CD4-positive, alpha-beta T cell treated with Interleukin-15 for 4 hours (primary cell): ENCODE results near the gene AKAP13.
A peak's percentile ranks its signal among the peaks of the same experiment; 100 is the strongest.

Experiments used
- DNase-seq: peaks from one replicate; pipeline ENCODE4 v3.0.0-alpha.2; 2020; ENCODE audit warnings: low spot score

AKAP13 gene

DNA sequence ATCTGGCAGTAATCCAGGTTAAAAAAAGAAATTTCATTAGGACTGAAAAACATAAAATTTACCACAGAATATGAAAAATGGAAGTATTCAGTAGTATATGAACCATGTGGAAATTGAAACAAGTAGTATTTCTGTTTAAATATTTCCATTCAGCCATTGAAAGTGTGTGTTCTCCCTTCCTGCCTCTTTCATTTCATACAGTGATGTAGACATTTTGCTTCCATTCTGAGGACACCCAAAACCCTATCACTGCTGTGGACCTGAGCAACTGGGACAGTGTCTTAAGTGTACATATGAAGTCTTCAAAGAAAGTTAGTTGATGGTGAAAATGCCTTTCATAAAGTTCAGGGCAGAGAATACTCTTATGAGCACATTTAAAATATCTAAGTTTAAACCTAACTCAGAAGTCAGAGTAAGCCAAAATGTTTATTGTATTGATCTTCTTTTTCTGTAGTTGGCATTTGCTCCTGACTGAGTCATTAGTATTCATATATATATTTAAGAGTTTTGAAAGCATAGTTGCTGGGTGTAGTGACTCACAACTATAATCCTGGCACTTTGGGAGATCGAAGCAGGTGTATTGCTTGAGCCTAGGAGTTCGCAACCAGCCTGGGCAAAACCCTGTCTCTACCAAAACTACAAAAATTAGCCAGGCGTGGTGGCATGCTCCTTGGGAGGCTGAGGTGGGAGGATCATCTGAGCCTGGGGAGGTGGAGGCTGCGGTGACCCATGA, 215.6 kb downstream of the AKAP13 start:
- no peak for DNase-seq

DNA sequence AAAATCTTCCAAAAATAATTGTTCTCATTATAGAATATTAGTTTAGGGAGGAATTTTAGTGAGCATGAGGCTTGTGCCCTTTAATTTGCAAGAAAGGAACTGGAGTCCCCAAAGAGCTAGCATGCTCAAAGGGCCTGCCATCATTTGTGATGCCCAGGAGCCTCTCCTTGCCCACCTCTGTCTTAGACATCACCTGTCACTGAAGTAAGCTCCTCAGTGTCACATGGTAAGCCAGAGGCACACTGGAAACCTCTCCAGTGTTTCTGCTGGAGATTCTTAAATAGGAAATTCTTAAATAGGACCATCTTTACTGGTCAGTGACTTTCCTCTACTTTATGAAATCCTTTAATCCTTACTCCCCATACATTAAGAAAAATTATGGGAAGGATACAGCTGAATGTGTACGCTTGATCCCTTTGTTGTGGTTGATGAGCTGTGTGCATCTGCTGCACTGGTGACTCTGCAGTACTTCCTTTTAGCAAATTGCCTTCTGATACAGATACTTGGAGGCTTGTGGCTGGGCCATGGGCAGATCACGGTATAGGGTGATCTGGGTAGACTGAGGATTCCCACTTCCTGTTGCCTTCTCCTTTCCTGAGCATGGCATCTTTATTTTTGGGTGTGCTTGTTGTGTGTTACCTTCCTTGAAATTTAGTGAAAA, 216.9 kb downstream of the AKAP13 start:
- peak; percentile 38 for DNase-seq

DNA sequence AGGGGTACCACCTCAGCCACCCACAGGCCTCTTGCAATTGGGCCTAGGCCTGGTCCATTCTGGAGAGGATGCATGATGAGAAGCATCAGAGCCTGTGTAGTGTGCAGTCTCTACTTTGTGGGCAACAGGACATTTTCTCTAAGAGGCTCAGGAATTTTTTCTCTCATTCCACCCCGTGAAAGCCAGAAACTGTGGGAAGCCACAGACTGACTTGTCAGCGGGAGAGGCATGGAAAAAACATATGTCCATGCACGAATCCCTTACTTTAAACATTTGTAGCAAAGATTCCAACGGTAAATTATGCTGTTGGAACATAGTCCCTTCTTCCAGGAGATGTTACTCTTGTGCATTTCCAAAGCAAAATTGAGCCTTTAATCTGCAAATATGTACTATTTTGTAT, 217.8 kb downstream of the AKAP13 start:
- no peak for DNase-seq

DNA sequence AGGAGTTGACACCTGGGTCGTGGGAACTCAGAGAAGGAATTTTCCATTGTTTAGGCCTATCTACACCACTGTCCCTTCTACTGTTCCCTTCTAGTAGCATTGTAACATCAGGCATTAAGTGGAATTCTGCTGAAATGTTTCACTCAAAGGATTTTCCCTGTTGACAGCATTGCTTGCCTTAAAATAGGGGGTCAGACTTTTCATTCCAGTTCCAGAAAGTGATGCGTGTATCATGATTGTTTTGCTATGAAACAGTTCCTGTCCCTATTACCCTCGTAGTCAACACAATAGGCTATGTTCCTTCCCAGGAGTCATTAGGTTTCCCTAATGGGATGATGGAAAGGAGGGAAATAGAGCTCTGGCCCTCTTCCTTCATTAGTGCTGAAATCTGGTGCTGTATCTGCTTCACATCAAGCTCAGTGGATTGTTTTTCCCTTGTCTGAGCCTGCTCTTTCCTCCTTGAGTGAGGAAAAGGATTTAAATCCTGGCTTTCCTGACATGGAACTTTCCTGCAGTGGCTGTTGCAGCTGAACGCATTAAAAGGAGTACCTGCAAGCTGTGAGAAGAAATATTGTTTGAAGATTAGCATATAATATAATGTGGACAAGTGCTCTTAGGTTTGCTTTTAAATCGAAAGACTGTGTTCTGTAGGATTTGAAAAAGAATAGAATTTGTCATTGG, 218.5 kb downstream of the AKAP13 start:
- DNase-seq = no peak

DNA sequence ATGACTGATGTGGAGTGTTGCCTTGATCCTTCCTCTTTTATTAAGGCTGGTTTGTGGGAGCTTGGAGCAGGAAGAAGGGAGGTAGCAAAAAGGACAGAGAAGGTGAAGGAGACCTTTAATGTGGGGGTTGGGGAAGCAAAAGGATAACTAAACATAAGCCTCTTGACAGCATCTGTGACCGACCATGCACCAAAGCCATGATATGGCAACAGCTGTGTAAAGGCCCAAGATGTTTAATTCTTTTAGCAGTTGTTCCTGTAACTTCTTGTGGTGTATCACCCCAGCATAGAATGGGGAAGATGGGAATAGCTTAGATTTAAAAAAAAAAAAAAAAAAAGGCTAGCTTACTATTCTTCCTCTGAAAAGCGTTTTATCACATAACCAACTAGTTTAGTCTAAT, 219.6 kb downstream of the AKAP13 start:
- DNase-seq = no peak

DNA sequence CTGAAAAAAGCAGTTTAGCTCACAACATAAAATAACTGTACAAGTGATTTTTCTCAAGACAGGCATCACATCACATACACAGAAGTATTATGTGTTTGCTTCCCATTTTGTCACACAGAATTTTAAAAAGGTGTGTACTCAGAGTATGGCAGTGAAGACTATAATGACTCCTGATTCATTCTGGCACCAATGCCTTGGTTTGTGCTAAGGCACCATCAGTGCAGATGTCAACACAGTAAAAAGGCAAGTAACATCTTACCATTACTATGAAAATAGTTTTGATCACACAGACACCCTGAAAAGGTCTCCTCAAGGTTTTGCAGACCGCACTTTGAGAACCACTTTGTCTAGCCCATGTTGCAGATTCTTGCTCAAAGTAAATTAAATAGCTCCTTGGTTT, 222.8 kb downstream of the AKAP13 start:
- no peak for DNase-seq

DNA sequence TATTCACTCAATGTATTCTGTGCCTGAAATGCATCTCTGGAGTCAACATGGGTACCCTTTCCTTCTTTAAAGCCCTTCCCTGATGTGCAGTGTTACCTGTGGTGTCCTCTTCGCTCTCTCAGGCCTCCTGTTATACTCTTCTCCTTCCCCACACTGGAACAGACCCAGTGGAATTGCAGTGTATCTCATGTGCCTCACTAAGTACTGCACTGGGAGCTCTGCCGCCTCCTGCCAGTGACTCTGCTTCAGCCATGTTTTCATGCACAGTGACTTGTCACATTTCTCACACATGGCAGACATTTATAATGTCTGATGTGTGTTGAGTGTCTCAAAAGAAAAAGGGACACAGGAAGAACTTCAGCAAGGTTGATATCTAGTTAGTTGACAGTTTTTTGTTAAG, 223.3 kb downstream of the AKAP13 start:
- DNase-seq = no peak

DNA sequence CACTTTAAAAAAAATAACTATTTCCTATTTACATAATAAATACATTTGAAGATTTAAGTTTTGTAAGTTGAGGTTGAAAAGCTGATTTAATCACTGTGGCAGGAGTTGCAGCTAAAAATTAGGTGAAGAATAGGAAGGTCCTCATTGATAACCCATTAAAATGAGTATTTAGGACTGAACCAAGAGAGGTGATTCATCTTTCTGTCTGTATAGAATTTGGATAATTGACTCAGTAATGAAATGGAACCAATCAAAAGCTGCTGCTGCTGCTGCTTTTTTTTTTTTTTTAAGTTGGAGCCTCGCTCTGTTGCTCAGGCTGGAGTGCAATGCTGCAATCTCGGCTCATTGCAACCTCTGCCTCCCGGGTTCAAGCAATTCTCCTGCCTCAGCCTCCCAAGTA, 223.8 kb downstream of the AKAP13 start:
- no peak for DNase-seq

DNA sequence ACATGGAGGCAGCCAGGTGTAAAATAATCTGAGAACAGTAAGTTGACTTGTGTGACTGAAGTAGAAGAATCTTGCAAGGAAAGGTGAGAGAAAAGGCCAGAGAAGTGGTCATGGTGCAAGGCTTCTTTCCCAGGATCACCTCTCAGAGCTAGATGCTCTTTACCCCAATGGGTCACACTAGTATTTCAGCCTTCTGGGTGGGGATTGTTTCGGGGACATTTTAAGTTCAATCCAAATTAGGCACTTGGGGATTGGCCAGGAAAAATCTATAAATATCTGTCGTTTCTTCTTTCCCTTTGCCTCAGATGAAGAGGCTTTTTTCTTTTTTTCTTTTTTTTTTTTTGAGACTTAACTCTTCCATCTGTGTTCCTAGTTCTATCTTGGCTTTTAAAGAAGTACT, 226.3 kb downstream of the AKAP13 start:
- no peak for DNase-seq

DNA sequence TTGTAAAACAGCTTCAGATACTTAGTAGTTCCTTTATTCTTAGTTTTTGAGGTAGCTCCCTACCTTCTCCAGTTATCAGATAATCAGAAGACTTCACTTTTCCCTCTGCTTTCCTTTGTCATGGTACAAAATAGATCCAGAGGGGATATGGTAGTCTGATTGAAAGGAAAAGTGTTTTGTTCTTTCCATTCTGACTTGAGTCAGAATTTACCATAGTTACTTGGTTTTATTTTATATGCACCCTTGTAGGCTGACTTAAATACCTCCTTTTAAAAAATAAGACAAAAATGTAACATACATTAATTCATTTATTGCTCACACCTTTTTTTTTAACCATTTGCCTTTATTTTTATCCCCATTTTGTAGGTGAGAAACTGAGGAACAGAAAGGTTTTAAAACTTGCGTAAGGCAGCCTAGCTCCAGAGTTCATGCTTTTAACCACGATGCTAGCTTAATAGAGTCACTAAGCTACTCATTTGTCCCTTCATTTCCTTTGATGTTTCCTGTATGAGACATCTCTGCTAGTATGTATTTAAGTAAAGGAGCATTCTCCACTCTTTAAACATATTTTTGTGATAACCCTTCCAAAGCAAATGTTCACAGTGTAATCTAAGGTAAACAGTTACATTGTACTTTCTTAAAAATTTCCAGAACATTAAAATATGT, 226.9 kb downstream of the AKAP13 start:
- no peak for DNase-seq

DNA sequence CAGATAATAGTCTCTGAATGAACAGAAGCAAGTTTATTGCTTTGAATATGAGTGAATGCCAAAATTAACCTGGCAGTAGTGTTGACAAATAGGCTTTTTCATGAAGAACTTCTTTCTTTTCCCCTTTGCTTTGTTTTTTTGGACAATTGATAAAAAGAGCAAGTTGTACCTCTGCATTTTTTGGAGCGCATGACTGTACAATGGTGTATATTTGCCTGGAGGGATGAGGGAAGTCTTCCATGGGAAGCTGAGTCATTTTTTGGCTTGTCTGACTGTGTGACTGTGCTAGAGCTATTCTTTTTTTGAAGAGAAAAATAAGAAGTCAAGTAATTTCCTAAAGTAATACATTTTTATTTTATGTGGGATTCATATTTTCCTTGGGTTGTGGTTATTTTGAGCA, 227.4 kb downstream of the AKAP13 start:
- no peak for DNase-seq

DNA sequence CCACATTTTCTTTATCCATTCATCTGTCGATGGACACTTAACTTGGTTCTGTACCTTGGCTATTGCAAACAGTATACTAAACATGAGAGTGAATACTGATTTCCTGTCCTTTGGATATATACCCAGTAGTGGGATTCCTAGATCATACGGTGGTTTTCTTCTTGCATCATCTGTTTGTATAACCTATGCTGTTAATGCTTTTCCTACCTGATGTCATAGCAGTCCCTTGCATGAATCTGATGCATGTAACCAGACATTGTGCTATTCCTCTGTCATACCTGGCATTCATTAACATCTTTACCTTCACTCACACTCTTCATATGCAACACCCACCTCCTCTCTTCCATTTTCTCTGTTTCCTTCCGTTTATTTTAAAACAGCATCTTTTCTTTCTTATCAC, 229.1 kb downstream of the AKAP13 start:
- DNase-seq = no peak

DNA sequence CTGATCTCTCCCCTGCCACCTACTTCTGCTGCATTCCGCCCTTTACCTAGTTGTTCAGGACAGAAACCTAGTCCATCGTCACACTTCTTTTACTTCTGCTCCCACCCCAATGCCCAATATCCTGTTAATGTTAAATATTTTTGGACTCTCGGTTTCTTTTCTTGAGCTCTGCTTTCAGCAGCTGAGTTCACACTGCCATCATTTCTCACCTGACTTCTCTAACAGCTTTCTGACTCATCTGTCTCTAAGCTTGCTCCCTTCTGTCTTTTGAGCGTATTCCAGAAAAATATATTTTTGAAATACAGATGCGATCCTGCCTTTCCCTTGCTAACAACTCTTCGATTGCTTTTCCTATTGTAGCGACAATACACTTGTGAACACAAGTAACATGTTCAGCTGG, 231.0 kb downstream of the AKAP13 start:
- DNase-seq = no peak

DNA sequence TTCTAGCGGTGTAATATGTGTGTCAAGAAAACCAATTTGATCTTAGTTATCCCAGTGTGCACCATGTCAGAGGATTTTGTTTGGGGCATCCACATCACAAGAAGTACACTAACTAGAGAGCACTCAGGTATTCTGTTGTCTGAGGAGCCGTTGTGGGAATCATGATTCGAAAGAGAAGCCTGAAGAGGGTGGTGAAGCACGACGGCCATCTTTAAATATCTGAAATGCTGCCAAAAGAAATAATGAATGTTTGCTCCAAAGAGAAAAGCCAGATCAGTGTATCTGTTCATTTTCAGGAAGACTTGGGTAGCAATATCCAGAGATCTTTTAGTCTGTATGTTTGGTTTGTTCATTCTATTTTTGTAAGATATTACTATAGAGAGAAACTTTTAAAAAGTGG, 233.7 kb downstream of the AKAP13 start:
- no peak for DNase-seq

DNA sequence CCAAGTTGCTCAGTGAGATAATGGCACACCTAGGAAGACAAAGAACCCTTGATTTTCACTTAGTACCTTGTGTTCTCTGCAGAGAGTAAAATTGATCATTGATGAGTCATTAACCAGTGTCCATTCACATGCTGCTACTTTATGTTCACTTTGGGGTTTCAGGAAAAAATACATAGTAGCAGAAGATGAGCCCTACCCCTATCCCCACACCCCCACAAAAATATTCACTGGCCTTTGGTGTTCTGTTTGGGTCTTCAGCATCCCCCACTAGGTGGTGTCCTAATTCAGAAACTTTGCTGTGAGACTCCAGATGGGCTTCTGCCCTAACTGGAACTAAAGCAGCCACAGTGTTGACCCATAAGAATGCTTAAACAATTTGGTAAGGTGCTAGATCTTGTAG, 235.5 kb downstream of the AKAP13 start:
- DNase-seq = peak; percentile 55

DNA sequence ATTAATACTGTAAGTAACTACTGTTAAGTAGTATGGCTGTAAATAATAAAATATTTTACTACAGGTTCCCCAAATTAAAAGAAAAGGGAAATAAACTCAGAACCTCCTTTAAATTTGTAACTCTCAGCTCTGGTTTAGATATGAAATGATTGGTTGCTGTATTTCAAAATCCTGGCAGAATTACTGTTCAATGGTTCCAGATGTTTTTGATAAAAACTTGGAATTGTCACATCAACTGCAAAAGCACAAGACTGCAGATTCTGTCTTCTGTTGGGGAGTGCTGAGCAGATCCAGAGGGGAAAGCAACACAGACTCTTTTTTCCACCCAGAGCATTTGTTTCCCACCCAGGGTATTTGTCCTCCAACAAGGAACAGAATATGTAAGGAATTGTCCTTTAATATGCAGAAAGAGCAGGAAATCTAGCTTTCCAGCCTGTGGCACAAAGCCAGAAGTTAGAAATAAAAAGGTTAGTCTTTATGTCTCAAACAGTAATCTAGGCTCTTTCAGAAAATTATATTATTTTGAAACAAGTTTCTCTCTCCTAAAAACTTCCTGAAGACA, 236.2 kb downstream of the AKAP13 start:
- no peak for DNase-seq

DNA sequence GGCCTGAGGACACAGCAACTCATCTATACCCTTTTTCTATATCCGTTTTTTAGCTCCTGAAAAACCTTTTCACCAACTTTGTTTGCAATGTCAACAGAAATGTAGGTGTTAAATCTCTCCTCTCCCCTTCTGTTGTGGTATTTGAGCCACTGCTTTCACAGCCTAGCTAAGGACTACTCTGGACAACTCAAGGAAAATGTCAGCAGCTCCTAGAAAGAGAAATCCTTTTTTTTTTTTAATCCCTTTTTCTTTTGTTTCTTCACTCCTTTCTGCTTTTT, 237.8 kb downstream of the AKAP13 start:
- DNase-seq = no peak

DNA sequence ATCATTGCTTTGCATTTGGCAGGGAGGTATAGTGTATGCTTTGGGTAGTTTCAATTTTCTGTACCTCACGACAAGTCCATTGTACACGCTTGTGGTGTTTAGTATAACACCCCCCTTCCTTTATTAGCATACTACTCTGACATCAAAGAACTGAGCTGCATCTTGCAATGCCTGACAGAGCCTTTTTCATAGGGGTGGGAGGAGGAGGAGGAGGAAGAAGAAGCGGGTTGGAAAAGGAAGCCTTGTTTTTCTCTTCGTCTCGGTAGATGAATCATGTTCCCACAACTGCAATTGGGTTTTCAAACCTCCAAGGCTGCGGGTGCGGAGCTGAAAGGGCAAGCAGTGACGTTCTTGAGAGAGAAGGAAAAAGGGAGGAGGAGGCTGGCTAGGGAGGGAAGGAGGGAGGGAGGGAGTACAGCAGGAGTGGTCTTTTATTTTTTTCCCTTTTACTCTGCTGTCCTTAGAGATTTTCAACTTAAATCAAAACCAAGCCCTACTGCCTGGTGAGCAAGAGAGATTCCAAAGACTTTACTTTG, 238.6 kb downstream of the AKAP13 start:
- DNase-seq = peak; percentile 82

DNA sequence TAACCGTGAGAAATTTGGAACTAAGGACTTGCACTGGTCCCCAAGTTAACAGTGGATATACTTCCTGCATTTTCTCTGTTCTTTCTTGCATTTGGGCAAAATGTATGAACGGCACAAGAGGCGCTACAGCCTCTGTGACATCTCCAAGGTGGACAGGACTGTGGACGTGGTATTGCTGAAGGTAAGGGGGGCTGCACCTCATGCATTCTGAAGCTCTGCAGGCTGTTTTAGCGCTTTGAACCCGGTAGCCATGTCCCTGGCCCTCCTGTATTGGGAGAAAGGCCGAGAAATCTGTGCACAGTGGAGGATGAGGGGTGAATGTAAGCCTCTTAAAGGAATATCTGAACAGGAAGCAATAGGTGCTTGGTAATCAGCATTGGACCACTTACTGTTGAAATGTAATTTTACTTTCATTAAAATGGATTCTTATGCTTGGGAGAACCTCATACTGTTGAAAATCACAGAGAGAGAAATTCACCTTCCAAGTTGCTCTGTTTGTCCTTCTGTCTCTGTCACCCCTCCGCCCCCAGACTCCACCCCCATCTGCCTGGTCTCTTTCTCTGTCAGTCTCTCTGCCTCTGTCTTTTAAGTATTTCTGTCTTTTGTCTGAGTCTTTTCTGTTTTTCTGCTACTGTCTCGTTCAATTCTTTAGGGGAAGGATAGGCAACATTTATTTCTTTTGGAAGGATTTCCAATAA, 239.7 kb downstream of the AKAP13 start:
- no peak for DNase-seq

DNA sequence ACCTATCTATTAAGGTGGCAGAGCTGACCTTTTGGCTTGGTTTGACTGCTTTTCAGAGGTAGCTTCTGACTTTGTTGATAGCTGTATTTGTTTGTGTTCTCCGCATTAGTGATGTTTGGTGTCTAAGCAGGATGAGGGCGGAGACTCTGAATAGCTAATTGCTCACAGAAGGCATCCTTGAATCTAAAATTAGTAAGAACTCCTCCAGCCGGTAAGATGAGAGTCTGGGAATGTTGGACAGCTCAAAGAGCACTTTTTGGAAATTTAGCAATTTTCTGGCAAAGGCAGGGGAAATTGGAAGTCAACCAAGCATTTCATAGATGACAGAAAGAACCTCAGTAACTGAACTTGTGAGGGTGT, 240.3 kb downstream of the AKAP13 start:
- peak; percentile 54 for DNase-seq

DNA sequence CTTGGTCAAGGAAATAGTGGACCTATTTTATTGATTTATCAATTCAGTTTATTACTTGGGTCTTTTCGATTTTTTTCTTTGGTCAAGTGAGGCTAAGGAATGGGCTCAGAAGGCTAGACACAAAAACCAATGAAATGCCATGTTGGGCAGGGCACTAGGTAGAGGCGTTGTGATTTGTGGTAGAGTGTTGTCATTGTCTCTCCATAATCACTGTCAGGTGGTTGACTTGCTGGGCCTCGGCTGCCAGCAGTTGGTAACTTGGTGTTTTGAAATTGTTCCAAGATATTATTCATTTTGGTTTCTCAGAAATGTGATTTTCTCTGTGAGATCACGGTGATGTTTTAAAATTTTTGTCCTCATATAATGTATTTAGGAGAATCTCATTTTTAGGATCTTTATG, 240.7 kb downstream of the AKAP13 start:
- DNase-seq = peak; percentile 66

DNA sequence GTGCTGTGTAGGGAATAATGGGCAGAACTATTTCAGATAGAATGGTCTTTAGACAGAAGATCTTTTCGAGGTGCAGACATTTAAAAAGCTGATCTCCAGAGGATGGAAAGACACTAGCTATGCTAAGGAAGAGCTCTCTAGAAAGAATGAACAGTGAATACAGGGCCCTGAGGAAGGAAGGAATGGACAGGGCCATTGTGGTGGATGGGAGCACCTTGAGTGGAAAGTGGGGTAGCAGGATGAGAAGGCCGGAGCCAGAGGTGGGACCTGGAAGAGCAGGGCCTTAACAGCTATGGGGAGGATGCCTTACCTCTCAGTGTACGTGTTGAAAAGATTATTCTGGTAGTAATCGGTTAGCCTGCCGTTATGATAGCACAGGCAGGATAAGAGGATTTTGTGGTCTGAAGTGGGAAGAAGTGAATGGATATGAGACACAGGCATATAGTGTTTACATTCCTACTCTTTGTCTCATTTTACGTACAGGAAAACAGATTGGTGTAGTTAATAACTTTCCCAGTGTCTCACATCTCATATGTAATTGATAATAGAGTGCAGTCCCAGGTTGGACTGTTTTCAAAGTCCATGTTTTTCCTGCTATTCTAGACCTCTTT, 241.9 kb downstream of the AKAP13 start:
- no peak for DNase-seq
